Measurements from ENCODE around the gene FTL. TPM values are rescaled to one million over a fixed set of nuclear protein-coding genes. Genes with fewer than 3 reads are reported as not detected.

FTL gene
- total RNA-seq, 4 donors from 2014 or later = 883 to 1,582 (median 1,278) TPM

DNA sequence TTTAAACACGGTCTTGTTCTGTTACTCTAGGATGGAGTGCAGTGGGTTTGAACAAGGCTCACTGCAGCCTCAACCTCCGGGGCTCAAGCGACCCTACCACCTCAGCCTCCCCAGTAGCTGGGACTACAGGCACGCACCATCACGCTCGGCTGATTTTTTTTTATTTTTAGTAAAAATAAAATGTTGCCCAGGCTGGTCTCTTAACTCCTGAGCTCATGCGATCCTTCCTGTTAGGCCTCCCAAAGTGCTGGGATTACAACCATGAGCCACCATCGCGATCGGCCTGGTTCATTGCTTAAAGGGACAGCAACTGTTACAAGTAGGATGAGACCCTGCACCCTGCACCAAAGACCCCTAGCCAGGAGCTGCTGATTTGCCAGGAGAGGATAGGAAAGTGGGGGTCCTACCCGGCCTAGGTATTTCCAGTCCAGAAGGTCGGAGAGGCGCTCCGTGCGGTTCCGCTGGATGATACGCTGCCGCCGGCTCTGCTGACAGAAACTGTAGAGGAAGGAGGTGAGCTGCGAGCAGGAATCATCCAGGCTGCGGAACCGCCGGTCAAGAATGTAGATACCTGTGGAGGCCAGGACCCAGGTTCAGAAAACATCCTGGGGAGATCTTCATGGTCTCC is 5.1 kb downstream of the FTL start:
- no peaks in the 10 kb centered on the region for H3K9me3 ChIP-seq
- WGBS = 86% methylated on average over 14 of the region's 23 CpGs
- H3K4me1 ChIP-seq = peaks cover 31% of the 10 kb centered on the region
- H3K36me3 ChIP-seq = peaks cover 65% of the 10 kb centered on the region
- no peak for DNase-seq (ENCODE audit: low spot score in 2 of 2)
- H3K4me3 ChIP-seq = no peak overlapping the region
- H3K27ac ChIP-seq = no peak overlapping the region
- TF ChIP-seq, protein P1, sequence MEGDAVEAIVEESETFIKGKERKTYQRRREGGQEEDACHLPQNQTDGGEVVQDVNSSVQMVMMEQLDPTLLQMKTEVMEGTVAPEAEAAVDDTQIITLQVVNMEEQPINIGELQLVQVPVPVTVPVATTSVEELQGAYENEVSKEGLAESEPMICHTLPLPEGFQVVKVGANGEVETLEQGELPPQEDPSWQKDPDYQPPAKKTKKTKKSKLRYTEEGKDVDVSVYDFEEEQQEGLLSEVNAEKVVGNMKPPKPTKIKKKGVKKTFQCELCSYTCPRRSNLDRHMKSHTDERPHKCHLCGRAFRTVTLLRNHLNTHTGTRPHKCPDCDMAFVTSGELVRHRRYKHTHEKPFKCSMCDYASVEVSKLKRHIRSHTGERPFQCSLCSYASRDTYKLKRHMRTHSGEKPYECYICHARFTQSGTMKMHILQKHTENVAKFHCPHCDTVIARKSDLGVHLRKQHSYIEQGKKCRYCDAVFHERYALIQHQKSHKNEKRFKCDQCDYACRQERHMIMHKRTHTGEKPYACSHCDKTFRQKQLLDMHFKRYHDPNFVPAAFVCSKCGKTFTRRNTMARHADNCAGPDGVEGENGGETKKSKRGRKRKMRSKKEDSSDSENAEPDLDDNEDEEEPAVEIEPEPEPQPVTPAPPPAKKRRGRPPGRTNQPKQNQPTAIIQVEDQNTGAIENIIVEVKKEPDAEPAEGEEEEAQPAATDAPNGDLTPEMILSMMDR (IDR thresholded peaks at IDR 0.05) = no peak
- no peak for TF ChIP-seq POLR2A (IDR thresholded peaks at IDR 0.05)
- TF ChIP-seq EP300 (IDR thresholded peaks at IDR 0.05) = no peak
- TF ChIP-seq POLR2AphosphoS5 (IDR thresholded peaks at IDR 0.05) = no peak
- no peaks in the 10 kb centered on the region for H3K27me3 ChIP-seq

GRCh38 chr19:48970923-48971395 is 5.8 kb downstream of the FTL start:
- no peak for TF ChIP-seq POLR2A (IDR thresholded peaks at IDR 0.05)
- TF ChIP-seq, protein P1 (IDR thresholded peaks at IDR 0.05) = peak; percentile 83 to 89
- Histone ChIP-seq H3K36me3 (peaks cover 66% of the 10 kb centered on the region), H3K27ac (no peak overlapping the region), H3K9me3 (no peaks in the 10 kb centered on the region), H3K4me1 (peaks cover 30% of the 10 kb centered on the region), H3K27me3 (no peaks in the 10 kb centered on the region), H3K4me3 (no peak overlapping the region)
- 41% methylated on average over 16 of the region's 19 CpGs for WGBS
- DNase-seq (ENCODE audit: low spot score in 2 of 2) = no peak

GRCh38 chr19:48975947-48976847 is 11.1 kb downstream of the FTL start:
- H3K4me1 ChIP-seq = peaks cover 16% of the 10 kb centered on the region
- no peaks in the 10 kb centered on the region for H3K27me3 ChIP-seq
- TF ChIP-seq POLR2AphosphoS5 (IDR thresholded peaks at IDR 0.05) = no peak
- TF ChIP-seq EP300 (IDR thresholded peaks at IDR 0.05) = no peak
- TF ChIP-seq POLR2A (IDR thresholded peaks at IDR 0.05) = no peak
- TF ChIP-seq, protein P1 (IDR thresholded peaks at IDR 0.05) = no peak
- no peaks in the 10 kb centered on the region for H3K9me3 ChIP-seq
- DNase-seq (ENCODE audit: low spot score in 2 of 2) = no peak
- WGBS = 90% methylated on average over 13 of the region's 13 CpGs
- no peak overlapping the region for H3K4me3 ChIP-seq
- no peak overlapping the region for H3K27ac ChIP-seq
- peaks cover 66% of the 10 kb centered on the region for H3K36me3 ChIP-seq

- H3K27me3 ChIP-seq = no peaks in the 10 kb centered on the region
- TF ChIP-seq, protein P1 (IDR thresholded peaks at IDR 0.05) = no peak
- TF ChIP-seq POLR2A (IDR thresholded peaks at IDR 0.05) (no peak), POLR2AphosphoS5 (IDR thresholded peaks at IDR 0.05) (no peak), EP300 (IDR thresholded peaks at IDR 0.05) (no peak)
- no peak overlapping the region for H3K4me3 ChIP-seq
- WGBS = 68% methylated on average over 2 of the region's 2 CpGs
- peaks cover 70% of the 10 kb centered on the region for H3K36me3 ChIP-seq
- H3K9me3 ChIP-seq = no peaks in the 10 kb centered on the region
- H3K27ac ChIP-seq = no peak overlapping the region
- DNase-seq (ENCODE audit: low spot score in 2 of 2) = no peak
- H3K4me1 ChIP-seq = peaks cover 16% of the 10 kb centered on the region
Observed at GRCh38 chr19:48977061-48977460, 12.0 kb downstream of the FTL start.

- Histone ChIP-seq H3K9me3 (no peaks in the 10 kb centered on the region), H3K27ac (no peak overlapping the region), H3K4me1 (peaks cover 16% of the 10 kb centered on the region), H3K27me3 (no peaks in the 10 kb centered on the region), H3K36me3 (peaks cover 77% of the 10 kb centered on the region), H3K4me3 (no peak overlapping the region)
- DNase-seq (ENCODE audit: low spot score in 2 of 2) = no peak
- 97% methylated on average over 6 of the region's 9 CpGs for WGBS
- TF ChIP-seq EP300 (IDR thresholded peaks at IDR 0.05) (no peak), POLR2A (IDR thresholded peaks at IDR 0.05) (no peak), POLR2AphosphoS5 (IDR thresholded peaks at IDR 0.05) (no peak)
- TF ChIP-seq, protein P1 (IDR thresholded peaks at IDR 0.05) = no peak
Observed at GRCh38 chr19:48982280-48982679, 17.2 kb downstream of the FTL start.
